Activated CD4-positive, alpha-beta T cell treated with anti-CD3 and anti-CD28 coated beads, Interleukin-2, amount 50 U/mL, for 1 hour (primary cell): ENCODE results near the gene LRFN2.
A peak's percentile ranks its signal among the peaks of the same experiment; 100 is the strongest.

ENCODE experiments used
- DNase-seq: peaks from one replicate; pipeline ENCODE4 v3.0.0-alpha.2; 2020

LRFN2 gene

GRCh38 chr6:40587240-40588069 lies at the start of gene LRFN2:
TSS of gene LRFN2 (minus strand) at chr6:40587364.
- DNase-seq: peak; percentile 62

GRCh38 chr6:40634429-40634828 lies 47.3 kb upstream of the LRFN2 start:
- no peak for DNase-seq

DNA sequence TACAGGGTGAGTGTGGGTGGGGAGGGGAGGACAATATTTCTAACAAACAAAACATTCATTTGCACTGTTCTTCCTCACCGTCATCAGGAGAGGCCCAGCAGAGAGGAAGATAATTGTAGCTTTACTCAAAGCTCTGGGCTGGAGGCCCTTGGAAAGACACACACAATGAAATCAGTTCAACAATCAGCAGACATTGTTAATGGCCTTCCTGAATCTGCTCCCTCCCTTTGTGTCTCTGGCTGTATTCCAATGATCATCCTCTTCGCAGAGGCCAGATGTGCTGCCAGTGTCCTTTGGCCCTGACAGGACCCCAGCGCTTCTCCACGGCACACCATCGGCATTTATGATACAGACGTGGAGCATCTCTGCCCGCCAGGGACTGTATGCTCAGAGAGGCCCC lies 44.6 kb upstream of the LRFN2 start:
- DNase-seq: no peak

GRCh38 chr6:40630488-40630887 lies 43.3 kb upstream of the LRFN2 start:
- DNase-seq: no peak

DNA sequence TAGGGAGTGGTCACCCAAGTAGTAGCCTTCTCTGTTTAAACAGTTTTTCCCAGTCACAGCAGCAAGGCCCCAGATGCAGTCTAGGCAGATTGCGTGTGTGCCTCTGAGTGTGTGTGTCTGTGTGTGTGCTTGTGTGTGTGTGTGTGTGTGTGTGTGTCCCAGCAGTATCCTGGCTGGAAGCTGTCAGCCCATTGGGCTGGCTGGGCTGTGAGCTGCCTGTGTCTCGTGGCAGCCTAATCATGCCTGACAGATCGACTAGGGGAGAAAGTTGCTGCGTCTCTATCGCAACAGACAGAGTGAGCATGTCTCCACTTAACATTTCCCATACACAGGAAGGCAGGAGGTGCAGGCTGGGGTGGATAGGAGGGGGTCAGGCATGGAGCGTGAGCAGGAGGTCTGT lies 42.9 kb upstream of the LRFN2 start:
- DNase-seq: no peak

DNA sequence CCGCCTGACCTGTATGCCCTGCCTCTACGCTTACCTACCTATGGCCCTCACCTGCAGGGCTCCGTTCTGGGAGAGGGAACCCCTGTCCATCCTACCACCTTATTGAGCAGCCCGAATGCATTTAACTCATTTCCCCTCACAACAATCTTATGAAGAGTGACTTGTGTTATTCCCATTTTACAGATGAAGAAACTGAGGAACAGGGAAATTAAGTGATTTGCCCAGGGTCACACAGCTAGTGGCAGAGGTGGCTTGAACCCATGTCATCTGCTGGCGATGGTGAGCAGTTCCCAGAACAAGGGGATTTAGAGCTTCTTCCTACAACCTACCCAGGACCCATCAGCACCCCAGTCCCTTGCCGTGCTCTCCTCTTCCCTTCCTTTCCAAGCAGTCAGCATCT lies 42.3 kb upstream of the LRFN2 start:
- DNase-seq: no peak

GRCh38 chr6:40627316-40627715 lies 40.2 kb upstream of the LRFN2 start:
- no peak for DNase-seq

DNA sequence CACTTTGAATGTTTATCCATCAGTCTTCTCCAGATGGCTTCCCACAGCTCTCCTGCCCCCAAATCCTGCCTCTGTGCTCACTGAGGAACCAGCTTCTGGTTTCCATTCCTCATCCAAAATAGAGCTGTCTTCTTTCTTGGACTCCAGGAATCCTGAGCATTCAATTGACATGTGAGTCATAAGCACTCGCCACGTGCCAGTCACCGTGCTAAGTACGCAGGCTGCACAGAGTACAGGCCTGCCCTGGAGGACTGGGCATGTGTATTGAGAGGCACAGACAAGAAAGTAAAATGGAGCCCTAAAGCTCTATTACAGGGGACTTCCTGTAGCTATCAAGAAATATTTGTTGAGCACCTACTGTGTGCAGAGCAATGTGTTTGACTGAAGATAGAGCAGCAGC lies 39.7 kb upstream of the LRFN2 start:
- DNase-seq: no peak

- DNase-seq: no peak
These were observed 36.8 kb upstream of the LRFN2 start for GRCh38 chr6:40623932-40624331.

- DNase-seq: no peak
These were observed 36.0 kb upstream of the LRFN2 start for GRCh38 chr6:40623178-40623577.

GRCh38 chr6:40620574-40621240 lies 33.5 kb upstream of the LRFN2 start:
- DNase-seq: no peak

- no peak for DNase-seq
These were observed 27.5 kb upstream of the LRFN2 start for GRCh38 chr6:40614671-40615070.

DNA sequence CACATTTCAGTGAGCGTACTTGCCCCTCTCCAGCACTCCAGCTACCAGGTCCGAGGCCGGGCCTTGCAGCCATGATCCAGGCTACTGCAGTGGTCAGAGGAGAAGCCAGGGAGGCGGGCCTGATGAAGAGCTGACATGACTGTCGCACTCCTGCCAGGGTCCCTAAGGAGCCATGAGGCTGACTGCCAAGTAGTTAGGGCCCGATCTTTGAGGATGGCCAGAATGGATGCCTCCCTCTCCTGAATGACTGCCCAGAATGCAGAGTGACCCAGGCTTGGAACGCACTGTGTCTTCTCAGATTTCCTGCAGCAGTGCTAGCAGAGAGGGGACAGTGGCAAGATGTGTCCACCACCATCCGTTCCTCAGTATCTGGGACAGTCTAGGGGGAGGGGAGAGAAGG lies 24.7 kb upstream of the LRFN2 start:
- DNase-seq: no peak

DNA sequence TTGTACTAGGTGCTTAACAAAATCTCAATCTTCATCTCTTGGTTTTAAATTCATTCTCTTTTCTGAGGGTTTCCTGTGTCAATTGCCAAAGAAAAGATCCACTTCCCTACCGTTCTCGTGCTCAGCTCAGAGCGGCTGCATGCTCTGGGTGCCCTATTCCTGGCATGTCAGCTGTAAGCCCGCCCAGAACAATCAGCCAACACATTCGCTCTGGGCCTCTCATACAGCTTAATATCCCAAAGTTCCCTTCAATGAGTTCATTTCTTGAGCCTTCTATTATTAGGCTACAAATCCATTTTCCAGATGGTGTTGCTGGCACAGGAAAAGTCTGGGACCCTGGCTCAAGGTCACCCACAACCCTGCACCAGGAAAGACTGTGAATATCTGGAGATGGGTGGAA lies 24.3 kb upstream of the LRFN2 start:
- DNase-seq: no peak

DNA sequence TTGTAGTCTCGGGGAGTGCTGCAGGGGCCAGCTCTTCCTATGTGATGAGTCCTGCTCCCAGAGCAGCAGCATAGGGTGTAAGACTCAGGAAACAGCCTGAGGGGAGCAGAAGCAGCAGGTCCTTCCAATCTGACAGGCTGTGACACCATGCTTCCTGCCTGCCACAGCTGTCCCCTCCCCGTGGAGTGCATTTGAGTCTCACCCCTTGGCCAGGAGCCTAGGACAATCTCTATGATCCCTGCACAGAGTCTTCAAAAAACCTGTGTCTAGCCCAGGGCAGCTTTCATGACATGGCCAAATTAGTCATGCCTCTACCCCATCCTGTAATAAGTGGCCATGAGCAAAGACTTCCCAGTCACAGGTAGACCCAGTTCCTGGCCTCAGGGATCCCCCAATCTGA lies 23.1 kb upstream of the LRFN2 start:
- no peak for DNase-seq

DNA sequence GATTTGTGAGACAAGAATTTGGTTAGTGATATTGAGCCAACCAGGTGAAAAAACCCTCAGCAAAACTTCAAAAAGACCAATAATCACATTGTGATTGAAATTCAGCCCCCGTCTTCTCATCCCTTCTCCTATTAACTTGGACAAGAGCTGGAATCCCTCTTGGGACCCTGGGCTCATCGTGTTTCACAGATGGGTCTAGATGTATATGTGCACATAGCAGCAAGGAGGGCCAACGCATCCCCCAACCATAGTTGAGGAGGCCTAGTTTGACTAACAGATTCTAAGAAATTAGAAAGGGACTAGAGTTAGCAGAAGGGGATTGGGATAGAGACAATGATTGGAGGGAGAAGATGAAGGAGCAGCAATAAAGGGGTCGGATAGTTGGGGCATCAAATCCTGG lies 19.8 kb upstream of the LRFN2 start:
- DNase-seq: no peak

- DNase-seq: no peak
These were observed 19.4 kb upstream of the LRFN2 start for GRCh38 chr6:40606526-40606925.

GRCh38 chr6:40604082-40604481 lies 16.9 kb upstream of the LRFN2 start:
- DNase-seq: no peak

- no peak for DNase-seq
These were observed 12.4 kb upstream of the LRFN2 start for GRCh38 chr6:40599555-40599954.

DNA sequence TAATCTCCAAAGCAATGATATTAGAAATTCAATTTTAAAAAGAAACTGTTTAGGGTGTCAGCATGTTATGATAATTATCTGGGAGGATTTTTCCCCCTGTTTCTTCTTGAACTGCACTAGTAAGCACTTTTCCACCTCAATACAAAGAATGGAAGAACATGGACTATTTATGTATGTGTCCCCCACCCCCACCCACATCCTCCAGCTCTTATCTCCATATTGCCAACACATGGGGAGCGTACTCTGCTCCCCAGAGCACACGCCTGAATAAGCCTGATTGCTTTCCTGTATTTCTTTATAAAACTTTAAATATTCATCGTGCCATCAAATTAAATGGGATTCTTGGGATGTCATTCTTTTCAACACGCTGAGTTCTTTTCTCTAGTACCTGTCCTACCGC lies 11.4 kb upstream of the LRFN2 start:
- no peak for DNase-seq

DNA sequence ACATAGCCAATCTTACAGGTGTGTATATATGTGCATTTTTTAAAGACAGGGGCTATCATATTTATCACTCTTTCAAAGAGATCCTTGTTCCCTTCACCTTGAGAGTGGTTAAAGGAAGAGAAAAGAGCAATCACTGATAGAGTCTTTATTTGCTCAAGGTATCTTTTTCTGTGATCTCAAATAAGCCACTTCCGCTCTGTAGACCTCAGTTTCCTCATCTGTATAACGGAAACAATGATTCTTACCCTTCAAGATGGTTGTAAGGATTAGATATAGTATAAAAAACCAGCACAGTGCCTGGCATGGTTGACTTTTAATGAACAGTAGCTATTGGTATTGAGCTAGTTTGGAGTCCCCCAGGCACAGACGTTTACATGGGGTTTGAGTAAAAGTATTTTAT lies 10.1 kb upstream of the LRFN2 start:
- no peak for DNase-seq

GRCh38 chr6:40588480-40588879 lies 1.3 kb upstream of the LRFN2 start:
- DNase-seq: no peak

GRCh38 chr6:40588070-40588384 lies 863 bp upstream of the LRFN2 start:
- no peak for DNase-seq

DNA sequence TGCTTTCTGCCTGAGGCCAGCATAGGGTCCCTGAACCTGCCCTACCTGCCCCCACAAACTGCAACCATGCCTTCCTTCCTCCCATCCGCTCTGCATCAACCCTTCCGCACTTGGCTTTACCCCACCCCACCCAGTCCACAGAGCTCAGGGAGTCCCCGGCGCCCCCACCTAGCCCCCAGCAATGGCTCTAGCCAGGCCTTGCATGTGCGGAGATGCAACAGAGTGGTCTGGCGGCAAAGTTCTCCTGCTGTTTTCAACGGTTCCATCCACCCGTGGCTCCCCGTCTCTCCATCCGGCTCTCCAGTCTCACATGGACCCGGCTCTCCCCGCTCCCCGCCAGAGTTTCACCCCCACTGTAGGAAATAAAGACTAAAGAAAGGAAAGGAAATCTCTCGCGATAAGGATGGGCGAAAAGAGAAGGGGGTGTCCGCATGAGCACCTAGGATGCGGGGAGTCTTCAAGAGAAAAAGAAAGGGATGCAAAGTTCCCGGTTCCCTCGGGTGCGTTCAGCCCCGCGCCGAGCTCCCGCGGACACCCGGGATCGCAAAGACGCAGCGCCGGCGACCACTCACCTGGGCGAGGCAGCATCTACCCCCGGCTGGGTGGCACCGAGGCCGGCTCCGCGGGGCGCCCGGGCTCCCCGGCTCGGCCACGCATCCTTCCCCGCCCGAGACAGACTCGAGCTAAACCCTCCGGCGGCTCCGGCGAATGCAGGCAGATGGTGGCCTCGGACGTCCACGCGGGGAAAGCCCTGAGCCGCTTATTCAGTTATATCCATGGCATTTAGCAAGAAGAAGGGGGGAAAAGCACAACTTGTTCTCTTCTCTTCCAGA lies 579 bp downstream of the LRFN2 start:
- DNase-seq: no peak
